ENCODE measurements around the gene GRK7. TPM values are rescaled to one million over a fixed set of nuclear protein-coding genes. Genes with fewer than 3 reads are reported as not detected.
A peak's percentile ranks its signal among the peaks of the same experiment; 100 is the strongest.

Gene GRK7
- total RNA-seq, 4 donors from 2014 or later, result 0.16 TPM; not detected in 3

GRCh38 chr3:141737093-141737492 lies 26.1 kb upstream of the GRK7 start:
- intact Hi-C loops (cut with DNase I; ENCODE audit: low total_unique reads) (no loop called here), in situ Hi-C loops (cut with MboI; ENCODE audit: low pct_ligation_motif_present in 1 of 4, low pct_unique_long_range_greater_than_20kb in 1 of 4, low sequenced_read_pairs in 3 of 4) (loop anchor here (25.0 kb wide), 4 partner anchors 125 to 425 kb away; no protein-coding TSS in a partner anchor)
- no peak overlapping the region for H3K4me3 ChIP-seq
- DNase-seq, result peak; percentile 10
- H3K27me3 ChIP-seq, result no peaks in the 10 kb centered on the region
- H3K27ac ChIP-seq, result peak overlapping the region in 3 of 4 donors; percentile 96 to 99 (median 98)
- no peaks in the 10 kb centered on the region for H3K9me3 ChIP-seq
- no peaks in the 10 kb centered on the region for H3K36me3 ChIP-seq
- H3K4me1 ChIP-seq, result peaks cover 13 to 31% (median 26%) of the 10 kb centered on the region in 4 donors
- WGBS, 2 donors (ENCODE audit: low coverage in 1 of 2), result 85 to 90% methylated on average over 7 to 10 of the region's 10 CpGs
- TF ChIP-seq EP300 (IDR thresholded peaks at IDR 0.05; ENCODE audit: low read depth), result no peak
- no peak for TF ChIP-seq POLR2A (IDR thresholded peaks at IDR 0.05)
- no peak for TF ChIP-seq POLR2AphosphoS5 (IDR thresholded peaks at IDR 0.05)
- TF ChIP-seq, protein P1, sequence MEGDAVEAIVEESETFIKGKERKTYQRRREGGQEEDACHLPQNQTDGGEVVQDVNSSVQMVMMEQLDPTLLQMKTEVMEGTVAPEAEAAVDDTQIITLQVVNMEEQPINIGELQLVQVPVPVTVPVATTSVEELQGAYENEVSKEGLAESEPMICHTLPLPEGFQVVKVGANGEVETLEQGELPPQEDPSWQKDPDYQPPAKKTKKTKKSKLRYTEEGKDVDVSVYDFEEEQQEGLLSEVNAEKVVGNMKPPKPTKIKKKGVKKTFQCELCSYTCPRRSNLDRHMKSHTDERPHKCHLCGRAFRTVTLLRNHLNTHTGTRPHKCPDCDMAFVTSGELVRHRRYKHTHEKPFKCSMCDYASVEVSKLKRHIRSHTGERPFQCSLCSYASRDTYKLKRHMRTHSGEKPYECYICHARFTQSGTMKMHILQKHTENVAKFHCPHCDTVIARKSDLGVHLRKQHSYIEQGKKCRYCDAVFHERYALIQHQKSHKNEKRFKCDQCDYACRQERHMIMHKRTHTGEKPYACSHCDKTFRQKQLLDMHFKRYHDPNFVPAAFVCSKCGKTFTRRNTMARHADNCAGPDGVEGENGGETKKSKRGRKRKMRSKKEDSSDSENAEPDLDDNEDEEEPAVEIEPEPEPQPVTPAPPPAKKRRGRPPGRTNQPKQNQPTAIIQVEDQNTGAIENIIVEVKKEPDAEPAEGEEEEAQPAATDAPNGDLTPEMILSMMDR (IDR thresholded peaks at IDR 0.05), result no peak

DNA sequence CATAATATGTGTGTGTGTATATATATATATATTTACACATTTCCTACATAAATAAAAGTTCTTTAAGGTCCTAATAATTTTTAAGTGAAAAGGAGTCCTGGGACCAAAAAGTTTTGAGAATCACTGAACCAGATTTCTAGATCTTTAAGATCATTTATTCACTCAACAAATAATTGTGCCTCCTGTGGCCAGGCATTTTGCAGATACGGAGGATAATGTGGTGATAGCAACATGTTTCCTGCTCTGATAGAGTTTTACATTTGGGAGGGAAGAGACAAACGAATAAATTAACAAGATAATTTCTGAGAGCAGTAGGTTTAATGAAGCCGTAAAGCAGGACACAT lies 25.6 kb upstream of the GRK7 start:
- H3K27me3 ChIP-seq, result no peaks in the 10 kb centered on the region
- H3K4me3 ChIP-seq, result peak overlapping the region in 3 of 4 donors; percentile 11 to 82 (median 79)
- in situ Hi-C loops (cut with MboI; ENCODE audit: low pct_ligation_motif_present in 1 of 4, low pct_unique_long_range_greater_than_20kb in 1 of 4, low sequenced_read_pairs in 3 of 4) (loop anchor here (25.0 kb wide), 4 partner anchors 125 to 425 kb away; no protein-coding TSS in a partner anchor), intact Hi-C loops (cut with DNase I; ENCODE audit: low total_unique reads) (loop anchor here (1.0 kb wide), 1 partner anchor 140 kb away; no protein-coding TSS in a partner anchor)
- H3K27ac ChIP-seq, result peak overlapping the region; percentile 95 to 99 (median 97)
- H3K9me3 ChIP-seq, result no peaks in the 10 kb centered on the region
- 0 to 1% methylated on average over 1 to 3 of the region's 3 CpGs for WGBS, 2 donors (ENCODE audit: low coverage in 1 of 2)
- H3K4me1 ChIP-seq, result peaks cover 16 to 35% (median 28%) of the 10 kb centered on the region in 4 donors
- H3K36me3 ChIP-seq, result no peaks in the 10 kb centered on the region
- TF ChIP-seq POLR2A (IDR thresholded peaks at IDR 0.05) (no peak), EP300 (IDR thresholded peaks at IDR 0.05; ENCODE audit: low read depth) (no peak), POLR2AphosphoS5 (IDR thresholded peaks at IDR 0.05) (no peak)
- TF ChIP-seq, protein P1 (IDR thresholded peaks at IDR 0.05), result no peak
- no peak for DNase-seq

DNA sequence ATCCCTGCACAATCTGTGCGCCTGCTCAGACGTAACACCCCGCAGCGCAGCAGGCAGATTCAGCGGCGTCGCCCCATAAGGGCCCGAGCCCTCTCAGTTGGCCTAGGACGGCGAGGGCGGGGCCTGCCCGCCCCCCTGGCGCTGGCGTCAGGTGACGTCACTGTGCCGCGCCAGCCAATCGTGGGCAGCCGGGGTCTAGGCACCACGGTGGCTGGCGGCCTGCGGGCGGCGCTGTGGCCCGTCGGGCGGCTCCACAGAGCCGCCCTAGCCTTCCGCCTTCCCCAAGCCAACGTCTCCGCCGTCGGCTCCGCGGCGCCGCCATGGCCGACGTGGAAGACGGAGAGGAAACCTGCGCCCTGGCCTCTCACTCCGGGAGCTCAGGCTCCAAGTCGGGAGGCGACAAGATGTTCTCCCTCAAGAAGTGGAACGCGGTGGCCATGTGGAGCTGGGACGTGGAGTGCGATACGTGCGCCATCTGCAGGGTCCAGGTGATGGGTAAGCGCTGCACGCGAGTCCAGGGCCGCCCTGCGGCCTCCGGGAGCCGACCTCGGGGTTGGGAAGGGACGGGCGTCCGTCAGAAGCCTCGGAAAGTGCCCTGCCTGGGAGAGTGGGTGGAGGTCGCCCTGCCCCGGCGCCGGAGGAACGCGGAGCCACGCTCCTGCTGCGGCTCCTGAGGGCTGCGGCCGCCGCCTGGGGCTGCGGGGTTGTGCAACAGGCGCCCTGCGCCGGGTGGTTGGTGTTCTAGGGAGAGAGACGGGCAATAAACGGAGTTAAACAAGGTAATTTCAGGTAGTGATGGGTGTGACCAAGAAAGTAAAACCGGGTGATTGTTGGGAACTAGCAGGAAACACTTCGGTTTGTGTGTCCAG lies 25.0 kb upstream of the GRK7 start, which contains the start of gene RNF7:
Gene RNF7, plus strand, starts transcription at position 277 of the 869 bp plus-strand sequence. Its CDS starts 44 bp downstream, at position 321.
- intact Hi-C loops (cut with DNase I; ENCODE audit: low total_unique reads) (loop anchor here (1.0 kb wide), 1 partner anchor 139 kb away; no protein-coding TSS in a partner anchor), in situ Hi-C loops (cut with MboI; ENCODE audit: low pct_ligation_motif_present in 1 of 4, low pct_unique_long_range_greater_than_20kb in 1 of 4, low sequenced_read_pairs in 3 of 4) (loop anchor here (25.0 kb wide), 4 partner anchors 124 to 426 kb away; no protein-coding TSS in a partner anchor)
- H3K27me3 ChIP-seq, result no peaks in the 10 kb centered on the region
- peak within 1 kb of the TSS; percentile 79 to 82 (median 81) for H3K4me3 ChIP-seq
- peaks cover 18 to 41% (median 31%) of the 10 kb centered on the region in 4 donors for H3K4me1 ChIP-seq
- peak; percentile 97 for DNase-seq
- H3K27ac ChIP-seq, result peak within 1 kb of the TSS; percentile 95 to 99 (median 97)
- no peaks in the 10 kb centered on the region for H3K36me3 ChIP-seq
- WGBS, 2 donors (ENCODE audit: low coverage in 1 of 2), result 0% methylated on average over 7 to 75 of the region's 81 CpGs
- H3K9me3 ChIP-seq, result no peaks in the 10 kb centered on the region
- no peak for TF ChIP-seq EP300 (IDR thresholded peaks at IDR 0.05; ENCODE audit: low read depth)
- TF ChIP-seq, protein P1 (IDR thresholded peaks at IDR 0.05), result peak; percentile 81 to 98 (median 86)
- peak; percentile 93 for TF ChIP-seq POLR2A (IDR thresholded peaks at IDR 0.05)
- peak; percentile 73 to 80 (median 78) for TF ChIP-seq POLR2AphosphoS5 (IDR thresholded peaks at IDR 0.05)

DNA sequence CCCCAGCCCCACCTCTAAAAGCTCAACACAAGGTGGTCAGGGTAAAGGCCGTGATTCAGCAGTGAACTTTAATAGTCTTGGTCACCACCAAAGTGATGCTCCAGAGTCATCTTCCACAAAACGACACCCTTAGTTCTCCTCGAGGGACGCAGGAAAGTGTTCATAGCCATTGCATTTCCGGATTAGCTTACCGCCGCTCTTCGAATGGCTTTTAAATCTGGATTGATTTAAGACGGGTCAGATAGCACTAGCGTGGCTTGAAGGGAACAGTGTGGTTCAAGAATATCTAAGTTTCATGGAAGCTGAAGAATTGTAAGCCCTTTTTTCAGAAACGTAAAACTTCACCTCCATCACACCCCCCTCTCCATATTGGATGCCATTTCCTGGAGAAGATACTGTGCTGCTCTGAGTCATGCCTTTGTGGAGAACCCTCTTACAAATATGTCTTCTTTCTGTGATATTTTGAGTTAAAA lies 24.3 kb upstream of the GRK7 start:
- 0% methylated on average over 11 of the region's 11 CpGs; no CpG with 5 or more reads in 1 of the 2 donors for WGBS, 2 donors (ENCODE audit: low coverage in 1 of 2)
- in situ Hi-C loops (cut with MboI; ENCODE audit: low pct_ligation_motif_present in 1 of 4, low pct_unique_long_range_greater_than_20kb in 1 of 4, low sequenced_read_pairs in 3 of 4), result loop anchor here (25.0 kb wide), 4 partner anchors 123 to 427 kb away; no protein-coding TSS in a partner anchor
- no peak for DNase-seq
- no peaks in the 10 kb centered on the region for H3K36me3 ChIP-seq
- H3K27me3 ChIP-seq, result no peaks in the 10 kb centered on the region
- TF ChIP-seq EP300 (IDR thresholded peaks at IDR 0.05; ENCODE audit: low read depth) (no peak), POLR2A (IDR thresholded peaks at IDR 0.05) (peak; percentile 37), POLR2AphosphoS5 (IDR thresholded peaks at IDR 0.05) (peak in 2 of 3 donors; percentile 59 to 67)
- TF ChIP-seq, protein P1 (IDR thresholded peaks at IDR 0.05), result no peak
- peak overlapping the region; percentile 95 to 99 (median 97) for H3K27ac ChIP-seq
- intact Hi-C loops (cut with DNase I; ENCODE audit: low total_unique reads), result loop anchor here (1.0 kb wide), 1 partner anchor 138 kb away; no protein-coding TSS in a partner anchor
- peak overlapping the region; percentile 79 to 82 (median 81) for H3K4me3 ChIP-seq
- peaks cover 18 to 46% (median 34%) of the 10 kb centered on the region in 4 donors for H3K4me1 ChIP-seq
- H3K9me3 ChIP-seq, result no peaks in the 10 kb centered on the region

Data from transverse colon (tissue), 4 donors.